SK-N-SH (cell line): ENCODE data around the gene NDUFA12. TPM values are rescaled to one million over a fixed set of nuclear protein-coding genes. Genes with fewer than 3 reads are reported as not detected.
"Not testable (repeated sequence)": the region's sequence is repeated elsewhere in the genome, so short reads cannot be mapped to it uniquely, and the experiment has no call there.

Experiments
- CTCF ChIA-PET: fragments of 300-600, 350-600 bp; formaldehyde crosslinking; extraction: SDS; loops from one replicate; lab custom pipeline; 2021; lab: Yijun Ruan, JAX
- POLR2A ChIA-PET: fragments of 350-600 bp; sonication (Branson Sonifier 250); formaldehyde crosslinking; extraction: SDS; loops from one replicate; lab custom pipeline; 2020; ENCODE audit warnings: antibody characterized with exemption, inconsistent platforms; lab: Yijun Ruan, JAX
- DNase-seq: peaks from one replicate; pipeline ENCODE4 v3.0.0; 2012
- H2AFZ ChIP-seq: fragments of 200-600 bp; sonication (generic); 2 replicates; pipeline ENCODE4 v1.8.1; 2016; ENCODE audit warnings: antibody characterized with exemption, mild to moderate bottlenecking, low read depth
- H3F3A ChIP-seq: fragments of 200-600 bp; sonication (generic); replicated peaks from 2 replicates; pipeline ENCODE3; 2016; ENCODE audit warnings: antibody characterized with exemption, mild to moderate bottlenecking; ENCODE audit not compliant: insufficient read depth
- H3K27ac ChIP-seq, 2 experiments: fragments of 200-500 bp in 1 of 2; fragments of 200-600 bp in 1 of 2; sonication (Bioruptor generic) in 1 of 2; sonication (generic), shearing (Covaris generic) in 1 of 2; 2 replicates each; pipeline versions ENCODE4 v1.5.1 to v1.6.1; 2014 to 2016; ENCODE audit warnings: low read depth in 2 of 2, inconsistent platforms in 1 of 2, low read length in 1 of 2, mild to moderate bottlenecking in 1 of 2, mixed read lengths in 1 of 2
- H3K27me3 ChIP-seq: fragments of 200-600 bp; sonication (generic), shearing (Covaris generic); 2 replicates; pipeline ENCODE4 v1.6.1; 2016; ENCODE audit warnings: mixed run types; ENCODE audit not compliant: insufficient read depth
- H3K36me3 ChIP-seq, 2 experiments: fragments of 200-500 bp in 1 of 2; fragments of 200-600 bp in 1 of 2; sonication (Bioruptor generic) in 1 of 2; sonication (generic) in 1 of 2; replicated peaks in 1 of 2; 2 replicates each; pipeline versions ENCODE3 to v1.5.1; 2014 to 2016; ENCODE audit warnings: low read length in 1 of 2, mild to moderate bottlenecking in 1 of 2; ENCODE audit not compliant: insufficient read depth in 2 of 2, control insufficient read depth in 1 of 2
- H3K4me1 ChIP-seq, 2 experiments: fragments of 200-500 bp in 1 of 2; fragments of 200-600 bp in 1 of 2; sonication (Bioruptor generic) in 1 of 2; sonication (generic), shearing (Covaris generic) in 1 of 2; 2 replicates each; pipeline versions ENCODE4 v1.5.1 to v1.6.1; 2014 to 2016; ENCODE audit warnings: low read depth in 1 of 2, low read length in 1 of 2, mixed run types in 1 of 2; ENCODE audit not compliant: insufficient read depth in 2 of 2, control insufficient read depth in 1 of 2
- H3K4me2 ChIP-seq: fragments of 200-600 bp; sonication (generic), shearing (Covaris generic); 2 replicates; pipeline ENCODE4 v1.6.1; 2017; ENCODE audit warnings: mixed run types
- H3K4me3 ChIP-seq, 2 experiments: fragments of 200-500 bp in 1 of 2; fragments of 200-600 bp in 1 of 2; sonication (Bioruptor generic) in 1 of 2; sonication (generic), shearing (Covaris generic) in 1 of 2; 2 replicates each; pipeline versions ENCODE4 v1.5.1 to v1.8.1; 2014 to 2016; ENCODE audit warnings: low read depth in 2 of 2, inconsistent platforms in 1 of 2, low read length in 1 of 2, mild to moderate bottlenecking in 1 of 2, mixed read lengths in 1 of 2, moderate library complexity in 1 of 2
- H3K79me2 ChIP-seq: fragments of 200-600 bp; sonication (generic); 2 replicates; pipeline ENCODE4 v1.8.1; 2017; ENCODE audit warnings: mild to moderate bottlenecking; ENCODE audit not compliant: insufficient read depth
- H3K9ac ChIP-seq: fragments of 200-600 bp; sonication (generic); 2 replicates; pipeline ENCODE4 v1.6.1; 2017; ENCODE audit warnings: mixed run types
- H3K9me2 ChIP-seq: fragments of 200-600 bp; sonication (generic); 2 replicates; pipeline ENCODE4 v1.6.1; 2017; ENCODE audit warnings: mixed run types
- H3K9me3 ChIP-seq: fragments of 200-600 bp; sonication (generic); 2 replicates; pipeline ENCODE4 v1.6.1; 2017; ENCODE audit warnings: mixed run types, mild to moderate bottlenecking, moderate library complexity
- H4K20me1 ChIP-seq: fragments of 200-600 bp; sonication (generic); 2 replicates; pipeline ENCODE4 v1.6.1; 2017; ENCODE audit warnings: mild to moderate bottlenecking, mixed run types; ENCODE audit not compliant: insufficient read depth
- ELF1 ChIP-seq: IDR thresholded peaks from 2 replicates; pipeline ENCODE4 v1.4.0; 2012
- EP300 ChIP-seq, 2 experiments: IDR thresholded peaks; 2 replicates each; pipeline versions ENCODE4 v1.4.0 to v1.6.1; 2012; ENCODE audit warnings: borderline replicate concordance in 1 of 2, low read depth in 1 of 2, low read length in 1 of 2
- FOSL2 ChIP-seq: IDR thresholded peaks from 2 replicates; pipeline ENCODE4 v1.4.0; 2012; ENCODE audit warnings: low read depth, mild to moderate bottlenecking, moderate library complexity, borderline replicate concordance
- GATA2 ChIP-seq: sonication (generic); formaldehyde crosslinking; IDR thresholded peaks from 2 replicates; pipeline ENCODE4 v1.5.0; 2020; ENCODE audit warnings: mild to moderate bottlenecking, missing genetic modification reagents
- JUND ChIP-seq: IDR thresholded peaks from 2 replicates; pipeline ENCODE4 v1.4.0; 2012
- MEF2A ChIP-seq: IDR thresholded peaks from 2 replicates; pipeline ENCODE4 v1.4.0; 2012; ENCODE audit warnings: low read depth, borderline replicate concordance
- MXI1 ChIP-seq: IDR thresholded peaks from 2 replicates; pipeline ENCODE4 v1.6.1; 2012; ENCODE audit warnings: mild to moderate bottlenecking, low read depth, low read length, improper control_type of control experiment
- NRF1 ChIP-seq: IDR thresholded peaks from 2 replicates; pipeline ENCODE4 v1.6.1; 2012; ENCODE audit warnings: low read depth, mild to moderate bottlenecking, low read length
- POLR2AphosphoS5 ChIP-seq: IDR thresholded peaks from 2 replicates; pipeline ENCODE4 v1.6.1; 2012; ENCODE audit warnings: low read depth, low read length
- RAD21 ChIP-seq: IDR thresholded peaks from 2 replicates; pipeline ENCODE4 v1.6.1; 2012; ENCODE audit warnings: mild to moderate bottlenecking, low read length
- RCOR1 ChIP-seq: fragments of 150-350 bp; IDR thresholded peaks from 2 replicates; pipeline ENCODE4 v1.6.1; 2017; ENCODE audit warnings: antibody characterized with exemption, low read length
- RXRA ChIP-seq: IDR thresholded peaks from 2 replicates; pipeline ENCODE4 v1.4.0; 2012; ENCODE audit warnings: low read depth, mild to moderate bottlenecking, borderline replicate concordance
- TEAD4 ChIP-seq: IDR thresholded peaks from 2 replicates; pipeline ENCODE4 v1.4.0; 2012; ENCODE audit warnings: mild to moderate bottlenecking, borderline replicate concordance; ENCODE audit not compliant: insufficient read depth
- WGBS: methylation state at CpG from one replicate; pipeline ENCODE4 v1.1.6; 2017; ENCODE audit warnings: low lambda C conversion rate; 5-methylcytosine and 5-hydroxymethylcytosine counted together
- polyA plus RNA-seq, 3 experiments: library from polyadenylated mRNA; depleted of rRNA; stranded (reverse); fragments of >200 nt; gene quantifications; 2 replicates each; pipeline ENCODE4 v1.2.3, GENCODE V29; 2012
- TF ChIP-seq, protein P1 (sequence below): IDR thresholded peaks from 2 replicates; pipeline ENCODE4 v1.4.0; 2012; ENCODE audit warnings: low read depth, borderline replicate concordance
- TF ChIP-seq, protein P2 (sequence below): fragments of 200-600 bp; sonication (generic); IDR thresholded peaks from 2 replicates; pipeline ENCODE4 v1.6.1; 2017; ENCODE audit warnings: antibody characterized with exemption, mild to moderate bottlenecking, moderate library complexity

The NDUFA12 gene
- polyA plus RNA-seq, 1 of the 3 experiments (the other 2 are of a cell fraction): 106 TPM

DNA sequence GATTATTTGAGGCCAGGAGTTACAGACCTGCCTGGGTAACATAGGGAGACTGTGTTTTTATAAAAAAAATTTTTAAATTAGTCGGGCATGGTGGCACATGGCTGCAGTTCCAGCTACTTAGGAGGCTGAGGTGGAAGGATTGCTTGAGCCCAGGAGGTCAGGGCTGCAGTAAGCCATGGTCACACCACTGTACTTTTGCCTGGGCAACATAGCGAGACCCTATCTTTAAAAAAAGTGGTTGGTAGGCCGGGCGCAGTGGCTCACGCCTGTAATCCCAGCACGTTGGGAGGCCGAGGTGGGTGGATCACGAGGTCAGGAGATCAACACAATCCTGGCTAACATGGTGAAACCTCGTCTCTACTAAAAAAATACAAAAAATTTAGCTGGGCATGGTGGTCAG is 18.4 kb downstream of the NDUFA12 start:
- H3K79me2 ChIP-seq, POLR2A ChIA-PET, H2AFZ ChIP-seq, H3K9me2 ChIP-seq, H3K27ac ChIP-seq, H3K4me3 ChIP-seq, H3K9me3 ChIP-seq, DNase-seq, H3K4me1 ChIP-seq, H3K9ac ChIP-seq, H3F3A ChIP-seq, H3K27me3 ChIP-seq, H4K20me1 ChIP-seq, H3K4me2 ChIP-seq, H3K36me3 ChIP-seq: not testable (repeated sequence)
- CTCF ChIA-PET: interaction anchor here (1.1 to 2.1 kb wide), 2 partner anchors 110 to 440 kb away, joined by 3 to 5 read pairs; no protein-coding TSS in a partner anchor
- 85% methylated on average over 9 of the region's 9 CpGs for WGBS

DNA sequence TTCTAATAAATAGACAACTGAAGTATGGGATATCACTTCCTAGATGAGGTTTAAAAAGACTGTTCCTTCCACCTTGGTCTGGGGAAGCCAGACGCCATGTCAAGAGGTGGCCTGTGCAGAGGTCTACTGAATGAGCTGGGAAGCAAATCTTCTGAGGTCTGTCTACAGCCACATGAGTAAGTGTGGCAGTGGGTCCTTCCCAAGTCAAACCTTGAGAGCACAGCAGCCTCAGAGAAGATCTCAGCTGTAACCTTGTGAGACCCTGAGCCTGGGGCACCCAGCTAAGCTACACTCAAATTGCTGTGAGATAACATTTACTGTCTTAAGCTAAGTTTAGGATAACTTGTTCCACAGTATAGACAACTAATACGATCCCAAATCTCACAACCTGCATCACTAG is 20.2 kb downstream of the NDUFA12 start:
- Histone ChIP-seq H3K79me2 (peaks cover 5% of the 10 kb centered on the region; the same call in 1 of the 2 replicates), H3K36me3 (no peaks in the 10 kb centered on the region), H3K4me3 (no peak overlapping the region), H3K9me3 (no peaks in the 10 kb centered on the region), H3K27ac (peak overlapping the region; percentile 30 to 51; a peak in 3 of 4 replicates), H3K27me3 (no peaks in the 10 kb centered on the region), H3F3A (no peaks in the 10 kb centered on the region), H2AFZ (no peak overlapping the region), H3K9me2 (no peaks in the 10 kb centered on the region), H4K20me1 (no peaks in the 10 kb centered on the region), H3K9ac (no peak overlapping the region), H3K4me2 (no peak overlapping the region), H3K4me1 (no peaks in the 10 kb centered on the region; a peak in 2 of 4 replicates)
- DNase-seq: no peak
- POLR2A ChIA-PET: no interaction called here
- 100% methylated on average over 2 of the region's 2 CpGs for WGBS
- no peak for TF ChIP-seq EP300 (IDR thresholded peaks at IDR 0.05; ENCODE audit: borderline replicate concordance in 1 of 2, low read depth in 1 of 2, low read length in 1 of 2)
- TF ChIP-seq RAD21: no peak
- TF ChIP-seq FOSL2: no peak
- TF ChIP-seq RXRA: no peak
- TF ChIP-seq MEF2A: no peak
- no peak for TF ChIP-seq MXI1
- TF ChIP-seq, protein P1, sequence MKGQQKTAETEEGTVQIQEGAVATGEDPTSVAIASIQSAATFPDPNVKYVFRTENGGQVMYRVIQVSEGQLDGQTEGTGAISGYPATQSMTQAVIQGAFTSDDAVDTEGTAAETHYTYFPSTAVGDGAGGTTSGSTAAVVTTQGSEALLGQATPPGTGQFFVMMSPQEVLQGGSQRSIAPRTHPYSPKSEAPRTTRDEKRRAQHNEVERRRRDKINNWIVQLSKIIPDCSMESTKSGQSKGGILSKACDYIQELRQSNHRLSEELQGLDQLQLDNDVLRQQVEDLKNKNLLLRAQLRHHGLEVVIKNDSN: no peak
- TF ChIP-seq, protein P2, sequence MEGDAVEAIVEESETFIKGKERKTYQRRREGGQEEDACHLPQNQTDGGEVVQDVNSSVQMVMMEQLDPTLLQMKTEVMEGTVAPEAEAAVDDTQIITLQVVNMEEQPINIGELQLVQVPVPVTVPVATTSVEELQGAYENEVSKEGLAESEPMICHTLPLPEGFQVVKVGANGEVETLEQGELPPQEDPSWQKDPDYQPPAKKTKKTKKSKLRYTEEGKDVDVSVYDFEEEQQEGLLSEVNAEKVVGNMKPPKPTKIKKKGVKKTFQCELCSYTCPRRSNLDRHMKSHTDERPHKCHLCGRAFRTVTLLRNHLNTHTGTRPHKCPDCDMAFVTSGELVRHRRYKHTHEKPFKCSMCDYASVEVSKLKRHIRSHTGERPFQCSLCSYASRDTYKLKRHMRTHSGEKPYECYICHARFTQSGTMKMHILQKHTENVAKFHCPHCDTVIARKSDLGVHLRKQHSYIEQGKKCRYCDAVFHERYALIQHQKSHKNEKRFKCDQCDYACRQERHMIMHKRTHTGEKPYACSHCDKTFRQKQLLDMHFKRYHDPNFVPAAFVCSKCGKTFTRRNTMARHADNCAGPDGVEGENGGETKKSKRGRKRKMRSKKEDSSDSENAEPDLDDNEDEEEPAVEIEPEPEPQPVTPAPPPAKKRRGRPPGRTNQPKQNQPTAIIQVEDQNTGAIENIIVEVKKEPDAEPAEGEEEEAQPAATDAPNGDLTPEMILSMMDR: no peak
- no peak for TF ChIP-seq RCOR1
- TF ChIP-seq NRF1: no peak
- TF ChIP-seq TEAD4: no peak
- no peak for TF ChIP-seq GATA2 (CRISPR knock-in tag)
- TF ChIP-seq ELF1: no peak
- no peak for TF ChIP-seq POLR2AphosphoS5
- TF ChIP-seq JUND: no peak
- CTCF ChIA-PET: no interaction called here
